Naive thymus-derived CD8-positive, alpha-beta T cell (primary cell): ENCODE results near the gene NLRP5. TPM values are rescaled to one million over a fixed set of nuclear protein-coding genes. Genes with fewer than 3 reads are reported as not detected.

Experiments
- ATAC-seq, 2 donors: fragments of 150-1000 bp; cut with Tn5 transposase in 1 of 2; sonication (Bioruptor Pico), chemical (Tn5 transposase) in 1 of 2; 1 replicate in 1 of 2; 2 replicates in 1 of 2; pipeline ENCODE4 v1.10.0; 2021; ENCODE audit warnings: mild to moderate bottlenecking in 2 of 2, moderate library complexity in 2 of 2
- POLR2A ChIA-PET: fragments of 350-600 bp; sonication (Branson Sonifier 250); formaldehyde crosslinking; loops from one replicate; lab custom pipeline; 2021; ENCODE audit warnings: antibody characterized with exemption; lab: Charles Lee
- DNase-seq, 10 donors: peaks; one replicate each; pipeline versions ENCODE4 v3.0.0 to v3.0.0-alpha.2; 2020 to 2022
- H3K27ac Mint-ChIP-seq, 10 donors: one replicate each; pipeline ENCODE4 v1.8.0; 2020 to 2022; ENCODE audit warnings: mild to moderate bottlenecking in 10 of 10, mixed read lengths in 10 of 10, moderate library complexity in 4 of 10, inconsistent platforms in 1 of 10
- H3K27me3 Mint-ChIP-seq, 5 donors: one replicate each; pipeline ENCODE4 v1.8.0; 2021 to 2022; ENCODE audit warnings: mixed read lengths in 5 of 5
- H3K36me3 Mint-ChIP-seq, 3 donors: one replicate each; pipeline ENCODE4 v1.8.0; 2020 to 2022; ENCODE audit warnings: mixed read lengths in 3 of 3, mild to moderate bottlenecking in 2 of 3, inconsistent platforms in 1 of 3
- H3K4me1 Mint-ChIP-seq, 4 donors: one replicate each; pipeline ENCODE4 v1.8.0; 2021 to 2022; ENCODE audit warnings: mixed read lengths in 4 of 4
- H3K4me3 Mint-ChIP-seq, 10 donors: one replicate each; pipeline ENCODE4 v1.8.0; 2020 to 2022; ENCODE audit warnings: mild to moderate bottlenecking in 10 of 10, mixed read lengths in 10 of 10, moderate library complexity in 6 of 10, inconsistent platforms in 1 of 10
- H3K9me3 Mint-ChIP-seq, 9 donors: one replicate each; pipeline ENCODE4 v1.8.0; 2020 to 2022; ENCODE audit warnings: mixed read lengths in 9 of 9, mild to moderate bottlenecking in 3 of 9, inconsistent platforms in 1 of 9, moderate library complexity in 1 of 9
- polyA plus RNA-seq, 3 donors: library from polyadenylated mRNA; unstranded; fragments of 300-500 nt; fragmentation: Illumina TruSeq; gene quantifications; one replicate each; pipeline ENCODE4 v1.2.3, GENCODE V29; 2021
- total RNA-seq, 8 experiments: library from RNA in 2 of 8; stranded (reverse) in 2 of 8; gene quantifications; one replicate each; pipeline ENCODE4 v1.2.3 and lab custom pipeline; 2021 to 2026

The NLRP5 gene
- total and polyA plus RNA-seq, 5 experiments from 2014 or later: not detected

DNA sequence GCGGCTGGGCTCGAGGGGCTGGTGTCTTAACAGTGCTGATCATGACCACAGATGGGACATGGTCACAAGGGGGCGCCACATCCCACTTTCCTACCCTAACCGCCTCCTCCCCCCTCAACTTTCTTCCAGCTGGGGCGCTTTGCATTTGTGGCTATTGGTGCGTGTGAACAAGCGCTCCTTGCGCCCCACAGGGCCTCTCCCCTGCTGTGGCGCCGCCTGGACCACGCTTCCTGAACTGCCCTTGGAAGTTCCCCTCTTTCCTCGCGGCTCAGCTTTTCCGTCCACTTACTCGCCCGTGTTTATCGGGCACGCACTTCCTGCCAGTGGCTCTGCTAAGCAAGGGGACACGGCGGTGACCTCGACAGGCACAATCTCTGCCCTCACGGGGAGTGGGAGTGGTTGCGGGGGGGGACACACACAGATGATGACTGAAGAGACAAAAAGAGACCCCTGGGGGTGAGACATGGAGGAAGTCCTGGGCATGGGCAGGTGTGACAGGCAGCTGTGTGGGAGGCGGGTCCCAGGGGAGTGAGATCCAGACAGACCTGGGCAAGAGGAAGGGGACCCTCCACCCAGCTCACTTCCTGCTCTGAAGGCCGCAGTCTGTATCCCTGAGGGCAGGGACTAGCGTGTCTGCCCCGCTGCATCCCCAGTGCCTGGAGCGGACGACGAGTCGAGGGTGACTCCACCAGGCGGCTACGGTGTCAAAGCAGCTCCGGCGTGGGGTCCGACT, 94.3 kb downstream of the NLRP5 start:
- ATAC-seq (peak; percentile 56 to 69), DNase-seq (peak; percentile 22 to 76 (median 54))
- no peaks in the 10 kb centered on the region for H3K9me3 Mint-ChIP-seq
- peak overlapping the region; percentile 67 to 85 (median 78) for H3K4me3 Mint-ChIP-seq
- H3K27me3 Mint-ChIP-seq: peaks cover 1 to 25% (median 17%) of the 10 kb centered on the region in 5 donors
- H3K4me1 Mint-ChIP-seq: peaks cover 6 to 15% (median 13%) of the 10 kb centered on the region in 4 donors
- no peaks in the 10 kb centered on the region for H3K36me3 Mint-ChIP-seq
- POLR2A ChIA-PET: interaction anchor here (1.0 kb wide), 1 partner anchor 40 kb away, joined by 3 read pairs; the partner anchor contains the start of gene ZNF787
- peak overlapping the region in 4 of 10 donors; percentile 20 to 60 (median 48) for H3K27ac Mint-ChIP-seq

DNA sequence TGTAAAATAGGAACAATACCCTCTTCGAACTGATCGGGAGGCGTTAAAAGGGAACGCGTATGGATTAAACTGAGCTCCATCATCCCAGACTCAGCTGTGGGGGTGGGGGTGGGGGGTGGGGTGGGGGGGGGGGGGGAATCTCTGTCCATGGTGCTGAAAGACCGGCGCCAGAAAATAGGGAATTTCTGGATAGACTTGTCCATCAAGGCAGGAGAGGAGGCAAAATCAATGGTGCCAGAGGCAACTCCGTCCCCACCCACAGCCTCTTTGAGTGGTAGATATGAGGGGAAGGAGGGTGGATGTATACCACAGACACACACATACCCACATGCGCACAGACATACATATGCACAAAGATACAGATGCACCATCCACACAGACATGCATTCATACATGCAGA, 97.1 kb downstream of the NLRP5 start:
- peaks cover 8 to 17% (median 13%) of the 10 kb centered on the region in 4 donors for H3K4me1 Mint-ChIP-seq
- ATAC-seq (no peak), DNase-seq (no peak)
- no peaks in the 10 kb centered on the region for H3K9me3 Mint-ChIP-seq
- no peak overlapping the region for H3K4me3 Mint-ChIP-seq
- peaks cover 0 to 8% (median 0%) of the 10 kb centered on the region in 3 donors for H3K36me3 Mint-ChIP-seq
- no peak overlapping the region for H3K27ac Mint-ChIP-seq
- H3K27me3 Mint-ChIP-seq: peaks cover 0 to 16% (median 11%) of the 10 kb centered on the region in 5 donors
- POLR2A ChIA-PET: no interaction called here

DNA sequence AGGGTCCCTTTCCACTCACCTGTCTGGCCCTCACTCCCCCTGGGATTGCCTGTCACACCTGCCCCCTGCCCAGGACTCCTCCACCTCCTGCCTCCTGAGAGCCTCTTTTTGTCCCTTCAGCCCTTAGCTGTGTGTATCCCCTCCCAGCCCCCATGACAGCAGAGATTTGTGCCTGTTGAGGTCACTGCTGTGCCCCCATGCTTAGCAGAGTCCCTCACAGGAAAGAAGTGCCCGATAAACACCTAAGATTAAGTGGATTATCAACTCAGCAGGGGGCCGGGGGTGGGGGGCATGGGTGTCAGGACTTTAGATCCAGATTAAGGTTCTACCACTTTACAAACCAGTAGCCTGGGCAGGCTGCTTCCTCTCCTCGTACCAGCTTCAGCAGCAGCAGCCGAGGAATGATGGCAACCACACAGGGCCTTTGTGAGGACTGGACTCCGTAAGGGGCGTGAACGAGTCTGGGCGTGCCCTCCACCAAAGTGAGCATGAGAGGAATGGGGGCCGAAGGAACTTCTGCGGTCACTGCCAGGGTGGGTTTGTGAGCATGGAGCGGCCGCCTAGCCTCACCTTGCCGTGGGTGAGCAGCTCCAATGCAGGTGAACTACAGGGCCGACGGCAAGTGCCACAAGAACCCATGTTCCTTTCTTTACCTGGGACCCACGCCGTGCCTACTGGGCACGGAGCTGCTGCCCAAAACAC, 98.4 kb downstream of the NLRP5 start:
- H3K4me1 Mint-ChIP-seq: peaks cover 9 to 17% (median 13%) of the 10 kb centered on the region in 4 donors
- H3K36me3 Mint-ChIP-seq: peaks cover 0 to 13% (median 2%) of the 10 kb centered on the region in 3 donors
- POLR2A ChIA-PET: interaction anchor here (0.7 kb wide), 1 partner anchor 363 kb away, joined by 4 read pairs; no protein-coding TSS in a partner anchor
- no peak overlapping the region for H3K27ac Mint-ChIP-seq
- DNase-seq (no peak), ATAC-seq (no peak)
- H3K4me3 Mint-ChIP-seq: no peak overlapping the region
- peaks cover 0 to 16% (median 9%) of the 10 kb centered on the region in 5 donors for H3K27me3 Mint-ChIP-seq
- H3K9me3 Mint-ChIP-seq: no peaks in the 10 kb centered on the region

DNA sequence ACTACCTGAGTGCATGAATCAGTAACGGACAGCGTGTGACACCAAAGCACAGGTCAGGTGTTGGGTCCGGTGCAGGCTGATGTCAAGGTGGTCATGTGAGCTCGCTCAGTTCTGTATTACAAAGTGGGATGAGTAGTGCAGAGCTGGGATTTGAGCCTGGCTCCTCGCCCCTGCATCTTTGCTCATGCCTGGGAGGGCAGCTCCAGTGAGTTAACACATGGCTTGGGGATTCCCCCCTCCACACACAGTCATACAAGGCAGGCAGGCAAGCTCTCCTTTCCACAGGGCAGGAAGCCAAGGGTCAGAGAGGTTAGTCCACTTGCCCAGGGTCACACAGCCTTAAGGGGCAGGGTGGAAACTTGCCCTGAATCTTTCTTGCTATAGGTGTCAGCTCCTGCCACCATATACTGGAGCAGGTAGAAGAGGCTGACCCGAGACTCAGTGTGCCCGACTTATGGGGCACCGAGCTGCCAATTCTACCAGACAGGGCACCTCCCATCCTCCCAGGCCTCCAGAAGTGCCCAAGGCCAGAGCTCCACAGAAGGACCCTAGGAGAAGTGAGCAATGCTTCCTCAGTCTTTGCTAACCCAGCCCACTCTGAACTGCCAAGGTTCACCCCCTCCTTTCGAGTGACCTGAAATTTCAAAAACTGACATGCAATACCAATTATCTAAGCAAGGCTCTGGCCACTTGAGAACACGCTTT, 99.1 kb downstream of the NLRP5 start:
- no peaks in the 10 kb centered on the region for H3K9me3 Mint-ChIP-seq
- ATAC-seq: no peak
- POLR2A ChIA-PET: no interaction called here

DNA sequence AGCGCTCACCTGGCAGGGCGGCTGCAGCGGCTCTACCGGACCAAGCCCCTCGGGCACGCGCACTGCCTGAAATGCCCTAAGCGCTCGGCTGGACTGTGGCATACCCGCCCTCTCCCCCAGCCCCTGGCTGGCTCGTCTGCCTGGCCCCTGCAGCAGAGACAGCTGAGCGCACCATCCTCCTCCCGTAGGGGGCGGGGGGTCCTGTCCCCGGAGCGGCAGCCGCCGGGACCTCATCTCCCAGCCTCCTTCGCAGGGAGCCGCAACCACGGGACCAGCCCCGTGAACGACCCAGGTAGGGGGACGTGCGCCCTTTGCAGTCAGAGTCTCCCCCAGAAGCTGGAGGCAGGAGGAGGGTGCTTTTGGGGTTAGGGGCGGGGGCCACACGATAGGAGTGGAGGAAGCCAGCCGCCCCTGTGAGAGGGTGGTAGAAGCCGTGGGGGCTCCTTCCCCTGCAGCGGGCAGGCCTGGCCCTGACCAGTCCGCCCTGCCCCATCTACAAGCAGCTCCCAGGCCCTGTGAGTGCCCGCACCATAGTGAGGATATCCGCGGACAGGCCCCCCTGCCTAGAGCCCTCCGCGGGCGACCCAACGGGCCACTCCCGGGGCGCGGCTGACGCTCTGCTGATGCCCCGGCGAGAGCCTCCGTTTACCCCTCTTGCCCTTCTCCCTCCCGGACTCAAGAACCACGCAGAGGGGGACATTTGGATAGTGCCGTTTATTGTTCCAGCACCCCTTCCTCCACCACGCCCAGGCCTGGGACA, 100.3 kb downstream of the NLRP5 start:
- POLR2A ChIA-PET: no interaction called here

More for the DNA sequence above, 99.1 kb downstream of the NLRP5 start:
- Mint-ChIP-seq H3K4me1 (peaks cover 8 to 15% (median 11%) of the 10 kb centered on the region in 4 donors), H3K36me3 (peaks cover 0 to 14% (median 2%) of the 10 kb centered on the region in 3 donors), H3K4me3 (no peak overlapping the region), H3K27ac (no peak overlapping the region), H3K27me3 (peaks cover 0 to 14% (median 7%) of the 10 kb centered on the region in 5 donors)
- DNase-seq: no peak

DNA sequence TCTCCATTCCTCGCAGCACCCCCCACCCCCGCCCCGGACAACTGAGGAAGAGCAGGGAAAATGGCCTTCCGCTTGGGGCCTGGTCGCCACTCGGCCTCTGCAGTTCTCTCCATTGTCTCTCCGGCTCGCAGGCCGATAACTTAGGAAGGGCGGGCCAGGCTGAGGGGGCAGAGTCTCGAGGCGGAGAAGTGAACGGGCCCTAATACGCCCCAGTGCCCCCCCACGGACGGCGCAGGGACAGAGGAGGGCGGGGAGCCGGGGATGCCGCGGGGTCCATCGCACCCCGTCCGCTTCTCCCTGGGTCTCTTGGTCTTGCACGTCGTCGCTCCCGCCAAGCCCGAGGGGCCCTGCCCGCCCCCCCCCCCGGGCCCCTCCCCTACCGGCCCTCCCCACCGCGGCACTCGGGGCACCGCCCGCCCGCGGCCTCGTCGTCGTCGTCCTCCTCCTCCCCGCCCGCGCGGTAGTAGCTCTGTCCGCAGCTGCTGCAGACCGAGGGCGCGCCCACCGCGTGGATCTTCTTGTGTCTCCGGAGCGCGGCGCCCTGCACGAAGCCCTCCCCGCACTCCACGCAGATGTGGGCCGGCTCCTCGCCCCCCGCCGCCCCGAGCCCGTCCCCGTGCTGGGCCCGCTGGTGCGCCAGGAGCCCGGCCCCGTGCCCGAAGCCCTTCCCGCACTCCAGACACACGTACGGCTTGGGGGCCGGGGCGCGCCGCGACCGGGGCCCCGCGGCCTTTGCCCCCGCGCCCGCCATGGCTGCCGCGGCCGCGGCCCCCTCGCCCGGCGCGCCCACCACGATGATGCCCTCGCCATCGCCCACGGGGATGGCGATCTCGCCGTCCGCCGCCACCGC, 101.3 kb downstream of the NLRP5 start:
- ATAC-seq (no peak), DNase-seq (no peak)
- Mint-ChIP-seq H3K27me3 (no peaks in the 10 kb centered on the region), H3K27ac (no peak overlapping the region), H3K4me3 (no peak overlapping the region), H3K36me3 (peaks cover 0 to 23% (median 6%) of the 10 kb centered on the region in 3 donors), H3K4me1 (peaks cover 3 to 10% (median 8%) of the 10 kb centered on the region in 4 donors), H3K9me3 (no peaks in the 10 kb centered on the region)
- POLR2A ChIA-PET: no interaction called here

More for the DNA sequence above, 100.3 kb downstream of the NLRP5 start:
- H3K27ac Mint-ChIP-seq: no peak overlapping the region
- H3K9me3 Mint-ChIP-seq: no peaks in the 10 kb centered on the region
- peaks cover 0 to 3% (median 0%) of the 10 kb centered on the region in 5 donors for H3K27me3 Mint-ChIP-seq
- ATAC-seq: no peak
- peaks cover 0 to 18% (median 6%) of the 10 kb centered on the region in 3 donors for H3K36me3 Mint-ChIP-seq
- H3K4me1 Mint-ChIP-seq: peaks cover 0 to 10% (median 7%) of the 10 kb centered on the region in 4 donors
- no peak overlapping the region for H3K4me3 Mint-ChIP-seq
- DNase-seq: no peak

DNA sequence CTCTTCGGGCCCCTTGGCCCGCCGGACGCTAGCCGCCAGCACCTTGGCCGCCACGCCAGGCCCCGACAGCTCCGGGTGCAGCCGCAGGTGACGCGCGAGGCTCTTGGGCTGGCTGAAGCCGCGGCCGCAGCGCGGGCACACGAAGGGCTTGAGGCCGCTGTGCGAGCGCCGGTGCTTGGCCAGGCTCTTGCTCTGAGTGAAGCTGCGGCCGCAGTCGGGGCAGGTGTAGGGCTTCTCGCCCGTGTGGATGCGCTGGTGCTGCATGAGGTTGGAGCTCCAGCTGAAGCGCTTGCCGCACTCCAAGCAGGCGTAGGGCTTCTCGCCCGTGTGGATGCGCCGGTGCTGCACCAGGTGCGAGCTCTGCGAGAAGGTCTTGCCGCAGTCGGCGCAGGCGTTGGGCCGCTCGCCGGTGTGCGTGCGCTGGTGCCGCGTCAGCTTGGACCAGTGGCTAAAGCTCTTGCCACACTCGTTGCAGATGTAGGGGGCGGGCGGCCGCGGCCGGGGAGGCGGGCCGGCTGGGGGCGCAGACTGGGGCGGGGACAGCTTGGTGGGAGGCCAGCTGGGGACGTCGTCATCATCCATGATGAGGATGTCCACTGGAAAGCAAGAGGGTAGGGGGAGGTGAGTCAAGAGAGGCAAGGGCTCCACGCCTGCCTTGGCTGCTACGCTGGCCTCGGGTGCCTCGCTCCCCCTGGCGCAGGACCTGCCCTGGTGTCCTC, 102.1 kb downstream of the NLRP5 start:
- H3K36me3 Mint-ChIP-seq: peaks cover 0 to 28% (median 10%) of the 10 kb centered on the region in 3 donors
- no peak for ATAC-seq
- no peaks in the 10 kb centered on the region for H3K27me3 Mint-ChIP-seq
- peaks cover 3 to 15% (median 13%) of the 10 kb centered on the region in 4 donors for H3K4me1 Mint-ChIP-seq
- no peak for DNase-seq
- H3K4me3 Mint-ChIP-seq: no peak overlapping the region
- no peak overlapping the region for H3K27ac Mint-ChIP-seq
- no peaks in the 10 kb centered on the region for H3K9me3 Mint-ChIP-seq
- POLR2A ChIA-PET: no interaction called here

DNA sequence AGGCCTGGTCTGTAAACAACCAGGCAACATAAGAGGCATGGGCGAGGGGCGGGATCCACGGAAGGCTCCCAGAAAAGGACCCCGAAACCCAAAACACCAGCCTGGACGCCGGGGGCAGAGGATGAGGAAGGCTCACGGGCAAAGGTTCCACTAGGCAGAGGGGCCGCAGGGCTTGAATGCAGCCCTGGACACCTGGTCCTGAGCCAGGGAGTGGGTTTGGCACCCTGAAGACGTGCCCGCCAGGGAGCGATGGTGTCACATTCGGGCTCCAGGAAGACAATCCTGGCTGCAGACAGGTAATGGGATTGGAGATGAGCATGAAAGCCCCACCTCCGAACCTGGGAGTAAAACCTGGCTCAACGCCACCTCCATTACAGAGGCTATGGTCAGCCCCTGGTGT, 102.8 kb downstream of the NLRP5 start:
- Mint-ChIP-seq H3K36me3 (peaks cover 0 to 28% (median 10%) of the 10 kb centered on the region in 3 donors), H3K4me3 (no peak overlapping the region), H3K27ac (no peak overlapping the region), H3K27me3 (no peaks in the 10 kb centered on the region), H3K4me1 (peaks cover 5 to 16% (median 14%) of the 10 kb centered on the region in 4 donors), H3K9me3 (no peaks in the 10 kb centered on the region)
- ATAC-seq: no peak
- POLR2A ChIA-PET: no interaction called here
- no peak for DNase-seq

DNA sequence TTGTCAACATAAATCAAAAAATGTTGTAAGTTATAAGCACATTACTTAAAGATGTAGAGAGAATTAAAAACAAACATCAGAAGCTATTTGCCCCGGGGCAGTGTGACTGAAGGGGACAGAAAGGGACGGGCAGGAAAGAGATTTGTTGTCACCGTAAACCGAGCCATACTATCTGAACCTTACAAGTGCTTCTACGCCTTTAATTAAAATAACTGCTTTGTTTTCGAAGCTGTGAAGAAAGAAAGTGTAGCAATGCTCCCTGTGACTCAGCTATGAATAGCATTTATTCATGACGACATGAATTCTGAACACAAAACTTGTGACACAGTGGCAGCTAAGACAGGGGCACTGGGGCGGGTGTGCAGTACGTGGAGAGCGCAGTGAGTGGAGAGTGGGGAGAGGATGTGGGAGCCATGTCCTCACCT, 104.5 kb downstream of the NLRP5 start:
- peaks cover 0 to 39% (median 16%) of the 10 kb centered on the region in 3 donors for H3K36me3 Mint-ChIP-seq
- DNase-seq (no peak), ATAC-seq (no peak)
- H3K4me3 Mint-ChIP-seq: no peak overlapping the region
- POLR2A ChIA-PET: no interaction called here
- H3K4me1 Mint-ChIP-seq: peaks cover 5 to 18% (median 16%) of the 10 kb centered on the region in 4 donors
- no peaks in the 10 kb centered on the region for H3K27me3 Mint-ChIP-seq
- no peaks in the 10 kb centered on the region for H3K9me3 Mint-ChIP-seq
- peak overlapping the region in 3 of 10 donors; percentile 43 to 73 (median 63) for H3K27ac Mint-ChIP-seq

DNA sequence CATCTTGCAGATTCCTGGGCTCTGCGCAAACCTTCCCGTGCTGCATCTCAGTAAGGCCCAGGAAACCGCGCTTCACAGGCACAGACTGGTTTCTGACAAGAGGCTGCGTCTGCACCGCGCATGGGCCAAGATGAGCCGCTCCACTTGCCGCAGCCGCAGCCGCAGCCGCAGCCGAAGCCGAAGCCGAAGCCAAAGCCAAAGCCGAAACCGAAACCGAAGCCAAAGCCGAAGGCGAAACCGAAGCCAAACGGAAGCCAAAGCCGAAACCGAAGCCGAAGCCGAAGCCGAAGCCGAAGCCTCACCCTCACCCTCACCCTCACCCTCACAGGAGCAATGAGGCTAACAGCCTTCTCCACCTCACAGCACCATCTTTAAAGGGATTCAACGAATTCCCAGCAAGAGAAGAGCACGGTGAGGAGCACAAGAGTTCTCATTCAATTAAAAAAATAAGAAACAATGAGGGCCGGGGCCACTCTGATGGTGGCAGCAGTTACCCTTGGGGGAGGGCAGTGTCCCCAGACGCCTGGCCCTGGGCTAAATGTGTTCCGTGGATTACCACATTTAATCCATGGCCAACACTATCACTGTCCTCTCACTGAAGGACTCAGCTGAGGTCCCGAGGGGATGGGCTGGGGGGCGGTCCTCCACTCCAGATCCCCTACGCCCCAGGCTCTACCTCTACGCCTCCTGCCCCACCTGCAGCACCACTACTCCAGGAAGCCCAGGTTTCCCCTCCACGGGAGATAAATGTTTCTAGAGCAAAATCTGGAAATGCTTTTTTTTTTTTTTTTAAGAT, 105.4 kb downstream of the NLRP5 start:
- DNase-seq (no peak), ATAC-seq (no peak)
- Mint-ChIP-seq H3K4me1 (peaks cover 5 to 18% (median 16%) of the 10 kb centered on the region in 4 donors), H3K4me3 (no peak overlapping the region), H3K27me3 (no peaks in the 10 kb centered on the region), H3K9me3 (no peaks in the 10 kb centered on the region), H3K36me3 (peaks cover 0 to 38% (median 16%) of the 10 kb centered on the region in 3 donors), H3K27ac (peak overlapping the region in 1 of 10 donors; percentile 80)
- POLR2A ChIA-PET: no interaction called here
